GM18520 (cell line): Measurements from ENCODE around the gene NFKB2.

Source experiments
- ATAC-seq: cut with Tn5 transposase; IDR thresholded peaks from one replicate; pipeline ENCODE4 v1.9.1; 2021; ENCODE audit not compliant: unreplicated experiment

The NFKB2 gene

DNA sequence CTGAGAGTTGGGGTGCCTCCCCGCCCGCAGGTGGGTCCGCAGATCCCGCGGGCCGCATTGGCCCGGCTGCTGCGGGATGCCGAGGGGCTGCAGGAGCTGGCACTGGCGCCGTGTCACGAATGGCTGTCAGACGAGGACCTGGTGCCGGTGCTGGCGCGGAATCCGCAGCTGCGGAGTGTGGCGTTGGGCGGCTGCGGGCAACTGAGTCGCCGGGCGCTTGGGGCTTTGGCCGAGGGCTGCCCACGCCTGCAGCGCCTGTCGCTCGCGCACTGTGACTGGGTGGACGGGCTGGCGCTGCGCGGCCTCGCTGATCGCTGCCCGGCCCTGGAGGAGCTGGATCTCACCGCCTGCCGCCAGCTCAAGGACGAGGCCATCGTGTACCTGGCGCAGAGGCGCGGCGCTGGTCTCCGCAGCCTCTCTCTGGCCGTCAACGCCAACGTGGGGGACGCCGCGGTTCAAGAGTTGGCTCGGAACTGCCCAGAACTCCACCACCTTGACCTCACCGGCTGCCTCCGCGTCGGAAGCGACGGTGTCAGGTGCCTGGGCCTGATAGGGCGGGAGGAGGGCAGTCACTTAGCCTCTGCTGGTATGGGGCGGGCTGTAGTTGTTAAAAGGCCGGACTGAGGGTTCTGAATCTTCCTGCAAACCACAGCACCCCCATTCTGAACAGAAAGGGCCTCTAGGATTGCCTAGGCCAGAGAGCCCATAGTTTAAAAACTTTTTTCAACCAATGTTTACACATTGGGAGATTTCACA, 26.4 kb downstream of the NFKB2 start:
- no peak for ATAC-seq

DNA sequence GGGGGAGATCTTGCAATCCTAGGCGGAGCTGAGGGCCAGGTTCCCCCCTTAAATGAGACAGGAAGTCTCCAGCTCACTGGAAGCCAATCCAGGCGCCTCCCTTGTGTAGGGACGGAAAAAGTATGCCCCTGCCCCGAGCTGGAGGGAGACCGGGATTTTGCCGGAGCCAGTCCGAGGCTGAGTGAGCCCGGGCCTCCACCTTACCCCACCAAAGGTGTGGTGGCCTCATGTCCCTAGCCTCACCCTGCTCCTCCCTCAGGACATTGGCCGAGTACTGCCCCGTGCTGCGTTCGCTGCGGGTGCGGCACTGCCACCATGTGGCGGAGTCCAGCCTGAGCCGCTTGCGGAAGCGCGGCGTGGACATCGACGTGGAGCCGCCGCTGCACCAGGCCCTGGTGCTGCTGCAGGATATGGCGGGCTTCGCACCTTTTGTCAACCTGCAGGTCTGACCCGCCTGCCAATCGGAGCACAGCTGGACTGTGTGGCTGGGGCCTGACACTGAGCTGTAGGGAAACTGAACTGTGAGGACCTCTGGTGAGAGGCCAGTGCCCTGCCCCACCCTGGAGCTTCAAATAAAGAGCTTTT, 27.1 kb downstream of the NFKB2 start:
- no peak for ATAC-seq

DNA sequence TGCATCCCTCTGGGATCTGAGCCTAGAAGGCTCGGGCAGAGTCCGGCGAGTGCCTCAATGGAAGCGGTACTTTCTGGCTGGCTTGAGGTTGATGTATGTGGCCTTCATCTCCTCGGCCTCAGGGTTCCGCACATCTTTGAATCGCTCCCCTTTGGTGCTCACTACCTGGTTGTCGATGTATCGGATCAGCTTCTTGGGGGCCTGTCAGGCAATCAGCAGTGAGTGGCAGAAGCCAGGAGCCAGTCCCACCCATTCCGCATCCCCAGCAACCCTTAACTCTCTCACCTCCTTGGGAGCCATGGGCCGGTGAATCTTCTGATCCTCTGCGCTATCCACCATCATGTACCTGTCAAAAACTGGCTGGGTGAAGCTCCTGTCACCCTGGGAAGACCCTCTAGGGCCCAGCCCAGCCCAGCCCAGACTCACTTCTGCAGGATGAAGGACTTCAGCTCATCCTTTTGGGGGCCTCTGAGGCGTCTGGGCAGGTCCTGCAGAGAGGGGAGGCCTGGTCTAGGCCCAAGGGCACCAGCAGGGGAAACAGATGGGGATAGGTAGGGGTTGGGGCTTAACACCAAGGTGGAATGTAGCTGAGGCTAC, 28.0 kb downstream of the NFKB2 start:
- ATAC-seq = no peak

DNA sequence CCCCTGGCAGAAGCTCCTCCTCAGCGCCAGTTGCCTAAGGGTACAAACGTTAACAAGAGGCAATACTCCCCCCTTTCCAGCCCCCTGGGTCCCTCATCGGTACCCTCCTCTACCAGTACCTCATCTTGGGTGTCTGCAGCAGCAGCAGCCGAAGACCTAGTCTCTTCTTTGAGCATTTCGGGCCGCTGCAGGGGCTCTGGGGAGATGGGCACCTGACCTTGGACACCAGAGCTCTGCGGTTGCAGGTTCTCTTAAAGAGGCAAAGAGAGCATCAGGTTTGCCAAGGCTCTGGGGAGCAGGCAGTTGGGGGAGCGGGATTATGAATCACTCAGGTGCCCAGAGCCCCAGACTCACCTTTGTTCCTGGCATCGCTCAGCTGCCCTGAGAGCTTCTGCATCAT, 28.6 kb downstream of the NFKB2 start:
- no peak for ATAC-seq

DNA sequence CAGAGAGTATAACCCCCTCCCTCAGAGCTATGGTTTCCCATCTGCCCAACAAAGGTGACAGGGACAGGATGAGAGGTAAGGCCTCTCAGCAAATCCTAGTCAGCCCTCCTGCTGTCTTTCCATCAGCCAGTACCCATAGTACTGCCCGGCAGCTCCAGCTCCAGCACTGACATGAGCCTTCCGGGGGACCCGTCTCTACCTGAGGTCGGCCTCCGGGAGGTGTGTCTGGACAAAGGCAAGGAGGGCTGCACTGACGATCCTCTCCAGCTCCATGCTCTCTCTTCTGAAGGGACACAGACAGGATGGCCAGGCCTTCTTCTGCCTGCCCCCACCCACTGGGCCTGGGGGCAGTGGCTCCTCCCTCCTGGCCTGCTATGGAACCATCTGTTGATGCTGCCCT, 29.4 kb downstream of the NFKB2 start:
- ATAC-seq = no peak

DNA sequence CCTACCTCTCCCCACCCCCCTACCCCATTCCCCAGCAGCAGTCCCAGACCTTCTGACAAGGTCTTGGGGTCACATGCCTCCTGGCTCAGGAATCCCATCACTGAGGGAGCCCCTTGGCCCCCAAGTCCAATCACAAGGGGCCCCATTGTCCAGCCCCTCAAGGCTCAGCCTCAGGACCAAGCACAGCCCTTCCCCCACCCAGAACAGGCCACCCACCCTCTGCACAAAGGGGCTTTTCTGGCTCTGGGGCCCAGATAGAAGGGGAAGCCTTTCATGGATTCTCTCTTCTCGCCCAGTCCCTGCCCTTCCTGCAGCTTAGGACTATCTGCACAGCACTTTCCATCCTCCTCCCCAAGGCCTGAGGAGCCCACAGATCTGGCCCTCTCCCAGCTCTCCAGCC, 29.9 kb downstream of the NFKB2 start:
- ATAC-seq = no peak

DNA sequence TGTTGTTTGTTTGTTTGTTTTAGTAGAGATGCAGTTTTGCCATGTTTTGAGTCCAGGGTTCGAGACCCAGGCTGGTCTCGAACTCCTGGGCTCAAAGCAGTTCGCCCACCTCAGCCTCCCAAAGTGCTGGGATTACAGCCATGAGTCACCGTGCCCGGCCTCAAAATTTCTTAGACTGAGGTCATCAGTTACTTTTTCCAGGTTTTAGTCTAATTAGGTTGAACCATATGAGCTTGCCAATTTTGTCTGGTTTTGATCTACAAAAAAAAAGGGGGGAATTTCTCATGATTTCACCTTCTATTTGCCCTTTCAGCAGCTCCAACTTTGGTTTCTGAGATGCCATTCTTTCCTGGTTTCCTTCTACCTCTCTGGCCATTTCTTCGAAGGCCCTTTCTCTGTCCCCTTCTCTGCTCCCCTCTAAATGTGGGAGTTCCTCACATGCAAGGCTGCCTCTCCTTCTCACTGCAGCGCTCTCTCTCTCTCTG, 31.3 kb downstream of the NFKB2 start:
- no peak for ATAC-seq

DNA sequence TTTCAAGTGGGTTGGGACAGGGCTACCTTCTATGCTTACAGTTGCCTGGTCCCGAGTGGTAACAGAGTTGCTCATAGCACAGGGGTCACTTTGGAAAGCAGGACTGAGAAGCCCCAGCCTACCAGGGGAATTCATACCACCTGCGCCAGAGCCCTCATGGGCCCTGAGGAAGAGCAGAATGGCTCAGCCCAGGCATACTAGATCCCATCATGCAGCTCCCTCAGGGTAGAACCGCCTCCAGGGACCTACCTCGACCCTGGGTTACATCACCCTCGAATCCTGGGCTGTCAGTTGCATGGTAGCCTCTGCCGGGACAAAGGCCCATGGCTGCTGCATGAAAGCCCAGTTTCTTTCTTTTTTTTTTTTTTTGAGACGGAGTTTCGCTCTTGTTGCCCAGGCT, 34.0 kb downstream of the NFKB2 start:
- no peak for ATAC-seq

DNA sequence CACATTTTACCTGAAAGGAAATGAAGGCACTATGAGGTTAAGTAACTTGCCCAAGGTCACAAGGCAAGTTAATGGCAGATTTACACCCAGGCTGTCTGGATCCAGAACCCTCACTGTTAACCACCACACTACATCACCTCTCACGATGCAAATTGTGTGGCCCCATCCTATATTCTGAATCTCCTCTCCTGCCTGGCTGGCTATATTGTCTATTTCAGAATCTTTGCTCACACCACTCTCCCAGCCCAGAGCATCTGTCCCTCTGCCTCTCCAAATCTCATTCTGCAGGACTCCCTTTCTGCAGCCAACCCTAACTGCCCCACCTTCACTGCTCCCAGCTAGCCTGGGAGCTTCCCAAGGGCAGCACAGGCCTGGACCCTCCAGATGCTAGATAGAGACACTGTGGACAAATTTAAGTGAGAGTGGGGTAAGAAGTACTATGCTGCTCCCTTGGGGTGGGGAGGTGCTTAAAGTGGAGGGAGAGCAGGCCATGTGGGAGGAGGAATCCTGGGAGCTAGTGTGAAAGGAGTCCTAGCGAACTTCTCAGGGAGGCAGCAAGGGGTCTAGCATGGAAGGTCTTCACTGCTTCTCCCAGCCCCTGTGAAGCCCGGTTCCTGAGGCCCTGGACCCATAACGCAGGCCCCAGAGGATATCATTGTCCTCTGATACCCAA, 36.1 kb downstream of the NFKB2 start:
- no peak for ATAC-seq

DNA sequence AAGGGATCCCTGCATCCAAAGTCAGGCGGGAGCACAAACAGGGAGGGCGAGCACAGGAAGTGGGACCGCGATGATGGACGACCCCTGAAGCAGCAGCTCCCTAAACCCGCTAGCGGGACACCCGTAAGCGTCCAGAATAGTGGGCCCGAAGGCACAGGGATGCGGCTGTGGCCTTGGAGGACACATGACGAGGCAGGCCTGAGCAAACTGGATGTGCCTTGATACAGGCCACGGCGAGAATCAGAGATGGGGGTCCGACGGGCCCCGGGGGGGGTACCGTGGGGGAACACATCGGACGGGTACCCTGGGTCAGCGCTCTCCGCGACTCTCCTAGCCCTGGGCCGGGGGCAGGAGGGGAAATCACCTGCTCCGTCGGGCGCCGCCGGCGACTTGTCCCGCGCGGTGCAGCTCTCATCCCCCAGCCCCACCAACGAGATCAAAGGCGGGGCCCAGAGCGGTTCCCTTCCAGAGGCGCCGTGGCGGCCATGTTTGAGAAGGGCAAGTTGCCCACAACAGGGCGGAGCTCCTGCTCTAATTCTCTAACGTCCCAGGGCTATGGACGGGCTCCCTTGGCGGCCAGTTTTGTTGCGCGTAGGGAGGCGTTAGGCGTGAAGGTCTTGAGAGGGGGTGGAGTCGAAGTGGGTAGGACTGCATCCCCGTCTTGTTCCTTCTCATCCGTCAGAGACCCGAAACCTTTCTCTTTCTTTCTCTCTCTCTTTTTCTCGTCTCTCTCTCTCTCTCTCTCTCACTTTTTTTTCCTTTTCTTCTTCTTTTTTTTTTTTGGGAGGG, 36.9 kb downstream of the NFKB2 start, which contains the start of gene CUEDC2:
Gene CUEDC2, minus strand, starts transcription at position 413 of the 789 bp plus-strand sequence. CDS start 7,386 bp downstream, outside the sequence.
- ATAC-seq = peak; percentile 89

DNA sequence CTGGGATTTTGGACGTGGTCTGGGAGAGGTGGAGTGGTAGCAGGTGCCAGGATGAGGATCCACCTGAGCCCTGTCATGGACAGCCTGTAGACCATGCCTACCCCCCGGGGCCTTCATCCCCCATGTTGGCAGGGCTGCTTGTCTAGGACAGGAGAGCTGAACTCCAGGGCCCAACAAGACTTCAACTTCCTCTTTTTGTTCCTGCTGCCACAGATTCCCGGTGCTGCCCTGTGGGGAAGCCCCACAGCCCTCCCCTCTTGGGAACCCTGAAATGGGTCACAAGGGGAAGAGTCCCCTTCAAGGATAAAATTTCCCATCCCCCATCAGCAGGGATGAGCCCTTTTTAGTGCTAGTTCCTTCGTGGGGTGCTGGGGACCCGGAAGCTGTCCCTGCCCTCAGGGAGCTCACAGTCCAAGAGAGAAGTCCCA, 38.1 kb downstream of the NFKB2 start:
- no peak for ATAC-seq

DNA sequence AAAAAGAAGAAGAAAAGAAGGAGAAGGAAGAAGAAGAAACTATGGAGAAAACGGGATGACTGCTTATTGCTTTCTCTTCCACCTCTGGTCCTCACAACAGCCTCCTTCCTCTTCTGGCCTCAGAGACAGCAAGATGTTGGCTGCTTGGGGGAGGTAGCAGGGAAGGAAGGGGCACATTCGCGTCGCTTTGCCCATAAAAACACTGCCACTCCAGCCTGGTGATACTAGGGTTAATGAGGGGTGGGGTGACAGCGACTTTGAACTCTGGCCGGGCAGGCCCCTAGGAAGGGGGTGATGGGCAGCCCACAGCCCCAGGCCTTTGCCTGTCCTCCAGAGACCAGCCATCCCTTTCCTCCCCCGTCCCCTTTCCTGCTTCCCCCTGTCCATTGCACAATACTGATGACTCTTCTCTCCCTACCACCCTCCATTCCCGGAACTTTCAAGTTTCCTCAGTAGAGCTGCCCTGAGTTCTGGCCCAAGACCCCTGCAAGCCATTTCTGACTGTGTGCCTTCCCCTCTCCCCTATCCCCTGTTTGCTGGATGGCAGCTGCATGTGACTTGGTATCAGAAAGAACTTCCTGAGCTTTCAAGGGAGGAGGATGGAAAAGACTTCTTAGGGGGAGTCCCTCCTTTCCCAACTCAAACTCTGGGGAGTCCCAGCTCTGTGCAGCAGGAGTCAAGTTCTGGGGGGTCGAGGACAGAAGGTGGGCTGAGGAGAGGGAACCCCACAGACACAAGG, 39.1 kb downstream of the NFKB2 start:
- ATAC-seq = no peak

DNA sequence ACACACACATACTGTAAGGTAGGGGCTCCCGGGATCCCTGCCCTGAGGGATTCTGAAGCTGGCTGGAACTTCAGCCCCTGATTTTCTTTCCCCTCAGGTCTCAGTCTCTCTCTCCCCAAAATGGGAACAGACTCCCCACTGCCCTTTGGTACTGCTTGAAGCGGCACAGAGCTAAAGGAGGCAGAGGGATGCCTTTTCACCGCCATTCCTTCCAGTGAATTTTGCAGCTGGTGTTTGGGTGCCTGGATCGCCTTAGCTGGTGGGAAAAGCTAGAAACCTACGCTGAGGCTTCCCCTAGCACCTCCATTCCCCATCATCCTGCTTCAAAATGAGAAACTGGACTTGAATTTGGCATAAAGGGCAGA, 39.6 kb downstream of the NFKB2 start:
- no peak for ATAC-seq

DNA sequence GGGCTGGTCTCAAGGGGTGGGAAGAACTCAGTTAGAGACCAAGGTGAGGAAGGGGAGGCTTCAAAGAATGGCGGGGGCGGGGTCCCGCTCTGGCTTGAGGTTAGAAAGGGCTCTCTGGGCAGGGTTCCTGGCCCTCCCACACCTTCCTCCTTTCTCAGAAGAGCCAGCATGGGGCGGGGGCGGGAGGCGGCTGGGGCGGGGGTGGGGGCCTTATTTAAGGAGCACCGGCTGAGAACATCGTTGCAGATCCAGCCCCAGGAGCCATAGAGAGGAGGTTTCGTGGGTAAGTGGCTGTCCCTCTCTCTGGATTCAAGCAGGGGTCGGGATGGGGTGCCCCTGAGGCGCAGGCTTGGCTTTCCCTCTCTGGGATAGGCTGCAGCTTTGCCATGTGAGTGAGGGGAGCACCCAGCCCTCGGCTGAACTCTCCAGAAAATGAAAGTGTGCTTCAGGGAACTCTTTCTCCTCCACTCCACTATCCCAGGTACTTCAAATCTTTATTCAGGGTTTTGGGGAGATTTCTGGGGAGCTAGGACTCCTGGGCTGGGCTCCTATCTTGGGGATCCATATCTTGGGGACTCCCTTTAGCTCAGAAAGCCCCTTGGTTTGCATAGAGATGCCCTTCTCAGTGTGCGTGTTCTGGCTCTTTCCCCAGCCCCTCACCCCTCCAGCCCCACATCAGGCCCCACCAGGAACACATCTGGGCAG, 40.2 kb downstream of the NFKB2 start:
- no peak for ATAC-seq

DNA sequence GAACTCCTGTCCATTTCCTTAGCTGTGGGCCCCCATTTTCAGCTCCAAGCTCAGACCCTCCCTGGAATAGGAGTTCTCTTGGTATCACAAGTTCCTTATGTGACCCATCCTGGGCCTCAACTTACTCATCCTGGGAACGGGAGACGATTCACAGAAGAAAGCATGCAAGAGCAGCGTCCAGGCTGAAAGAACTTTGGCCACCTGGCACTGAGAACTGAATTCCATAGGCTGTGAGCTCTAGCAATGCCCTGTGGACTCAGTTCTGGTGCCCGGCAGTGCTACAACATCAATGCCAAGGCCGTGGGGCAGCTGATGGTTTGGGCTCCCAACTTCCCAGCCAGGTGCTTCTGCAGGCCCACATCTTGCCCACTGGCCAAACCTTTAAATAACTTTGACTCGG, 40.8 kb downstream of the NFKB2 start:
- no peak for ATAC-seq

DNA sequence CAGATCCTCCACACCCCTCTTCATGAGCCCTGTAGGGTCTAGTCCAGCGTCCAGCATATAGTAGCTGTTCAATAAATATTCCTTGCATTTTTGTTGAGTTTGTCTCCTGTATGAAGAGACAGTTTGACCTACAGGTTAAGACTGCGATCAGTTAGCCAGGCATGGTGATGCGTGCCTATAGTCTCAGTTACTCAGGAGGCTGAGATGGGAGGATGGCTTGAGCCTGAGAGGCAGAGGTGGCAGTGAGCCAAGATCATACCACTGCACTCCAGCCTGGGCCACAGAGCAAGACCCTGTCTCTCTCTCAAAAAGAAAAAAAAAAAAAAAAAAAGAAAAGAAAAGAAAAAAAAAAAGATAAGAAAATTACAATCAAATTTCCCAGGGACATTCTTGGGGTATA, 42.0 kb downstream of the NFKB2 start:
- no peak for ATAC-seq

DNA sequence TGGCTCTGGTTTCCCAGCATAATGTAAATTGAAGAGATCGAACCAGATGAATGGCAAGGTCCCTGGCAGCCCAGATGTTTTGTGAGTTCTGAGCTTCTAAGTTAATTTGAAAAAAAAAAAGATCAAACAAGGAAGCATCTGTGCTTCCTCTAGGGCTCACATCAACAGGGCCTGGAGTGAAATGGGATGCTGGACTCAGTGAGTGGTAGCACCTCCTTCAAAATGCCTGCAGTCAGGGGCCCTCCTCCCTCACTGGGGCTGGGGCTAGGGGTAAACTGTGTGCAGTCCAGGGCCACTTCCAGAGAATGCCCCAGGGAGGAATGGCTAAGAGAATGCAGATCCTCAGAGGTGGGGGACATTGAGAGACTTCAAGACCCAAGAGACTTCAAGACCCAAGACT, 42.9 kb downstream of the NFKB2 start:
- no peak for ATAC-seq

DNA sequence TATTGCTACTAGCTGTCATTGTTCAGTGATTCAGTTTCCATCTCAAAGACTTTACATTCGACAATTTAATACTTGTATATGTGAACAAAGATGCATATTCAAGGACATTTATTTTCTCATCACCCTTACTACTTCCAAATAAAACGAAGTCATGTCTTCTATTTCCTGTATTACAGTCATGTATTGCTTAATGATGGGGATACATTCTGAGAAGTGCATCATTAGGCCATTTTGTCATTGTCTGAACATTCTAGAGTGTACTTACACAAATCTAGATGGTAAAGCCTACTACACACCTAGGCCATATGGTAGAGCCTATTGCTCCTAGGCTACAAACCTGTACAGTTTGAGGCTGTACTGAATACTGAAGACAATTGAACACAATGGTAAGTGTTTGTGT, 49.3 kb downstream of the NFKB2 start:
- ATAC-seq = no peak

DNA sequence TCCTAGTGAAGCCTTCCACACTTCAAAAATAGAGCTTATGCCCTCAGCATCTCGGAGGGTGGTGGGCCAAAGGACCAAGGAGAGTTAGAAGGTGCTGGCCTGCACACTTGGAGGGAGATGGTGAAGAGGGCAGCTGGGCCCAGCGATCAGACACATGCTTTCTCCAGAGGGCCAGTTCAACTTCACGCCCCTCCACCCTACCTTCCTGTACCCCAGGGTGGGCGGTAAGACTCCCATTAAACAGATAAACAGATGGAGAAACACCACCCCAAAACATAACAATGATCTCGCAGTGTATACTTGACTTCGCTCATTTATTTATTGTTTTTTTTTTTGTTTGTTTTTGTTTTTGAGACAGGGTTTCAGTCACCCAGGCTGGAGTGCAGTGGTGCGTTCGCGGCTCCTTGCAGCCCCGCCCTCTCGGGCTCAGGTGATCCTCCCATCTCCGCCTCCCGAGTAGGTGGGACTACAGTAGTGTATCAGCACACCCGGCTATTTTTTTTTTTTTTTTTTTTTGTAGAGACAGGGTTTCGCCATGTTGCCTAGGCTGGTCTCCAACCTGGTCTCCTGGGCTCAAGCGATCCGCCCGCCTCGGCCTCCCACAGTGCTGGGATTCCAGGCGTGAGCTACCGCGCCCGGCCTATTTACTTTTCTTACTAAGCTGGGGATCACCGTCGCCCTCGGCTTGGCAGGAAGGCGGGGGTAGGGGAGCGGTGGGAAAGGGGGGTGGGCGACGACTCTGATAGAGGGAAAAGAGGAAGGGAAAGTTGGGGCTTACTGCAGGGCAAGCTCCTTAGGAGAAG, 54.0 kb downstream of the NFKB2 start:
- peak; percentile 37 for ATAC-seq
